ENCODE data around the gene DEFB123.

GRCh38 chr20:31484001-31484400, 43.6 kb downstream of the DEFB123 start:
- TF ChIP-seq, protein P1, sequence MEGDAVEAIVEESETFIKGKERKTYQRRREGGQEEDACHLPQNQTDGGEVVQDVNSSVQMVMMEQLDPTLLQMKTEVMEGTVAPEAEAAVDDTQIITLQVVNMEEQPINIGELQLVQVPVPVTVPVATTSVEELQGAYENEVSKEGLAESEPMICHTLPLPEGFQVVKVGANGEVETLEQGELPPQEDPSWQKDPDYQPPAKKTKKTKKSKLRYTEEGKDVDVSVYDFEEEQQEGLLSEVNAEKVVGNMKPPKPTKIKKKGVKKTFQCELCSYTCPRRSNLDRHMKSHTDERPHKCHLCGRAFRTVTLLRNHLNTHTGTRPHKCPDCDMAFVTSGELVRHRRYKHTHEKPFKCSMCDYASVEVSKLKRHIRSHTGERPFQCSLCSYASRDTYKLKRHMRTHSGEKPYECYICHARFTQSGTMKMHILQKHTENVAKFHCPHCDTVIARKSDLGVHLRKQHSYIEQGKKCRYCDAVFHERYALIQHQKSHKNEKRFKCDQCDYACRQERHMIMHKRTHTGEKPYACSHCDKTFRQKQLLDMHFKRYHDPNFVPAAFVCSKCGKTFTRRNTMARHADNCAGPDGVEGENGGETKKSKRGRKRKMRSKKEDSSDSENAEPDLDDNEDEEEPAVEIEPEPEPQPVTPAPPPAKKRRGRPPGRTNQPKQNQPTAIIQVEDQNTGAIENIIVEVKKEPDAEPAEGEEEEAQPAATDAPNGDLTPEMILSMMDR (IDR thresholded peaks at IDR 0.05): no peak
- TF ChIP-seq POLR2A (IDR thresholded peaks at IDR 0.05): no peak

All from uterus (tissue), 2 donors.